ENCODE measurements around the gene B3GALT5.

DNA sequence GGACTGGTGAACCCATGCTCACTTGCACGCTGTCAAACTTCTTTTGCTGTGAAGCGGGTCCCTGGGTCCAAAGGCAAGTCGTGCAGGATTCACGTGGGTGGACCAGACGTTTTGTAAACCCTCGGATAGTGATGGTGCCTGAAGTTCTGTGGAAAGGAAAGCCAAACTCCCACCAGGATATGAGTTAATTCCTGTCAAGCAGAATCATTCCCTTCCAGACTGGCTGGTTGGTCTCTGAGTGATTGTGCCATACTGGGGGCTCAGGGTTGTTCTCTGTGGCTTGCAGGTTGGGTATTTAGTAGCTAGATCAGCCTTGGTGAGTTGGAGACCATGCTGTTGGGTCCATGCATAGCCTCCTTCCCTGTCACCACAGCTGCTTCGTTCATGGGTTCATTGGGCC, 99.5 kb downstream of the B3GALT5 start:
- TF ChIP-seq POLR2A (IDR thresholded peaks at IDR 0.05): no peak
- TF ChIP-seq, protein P1, sequence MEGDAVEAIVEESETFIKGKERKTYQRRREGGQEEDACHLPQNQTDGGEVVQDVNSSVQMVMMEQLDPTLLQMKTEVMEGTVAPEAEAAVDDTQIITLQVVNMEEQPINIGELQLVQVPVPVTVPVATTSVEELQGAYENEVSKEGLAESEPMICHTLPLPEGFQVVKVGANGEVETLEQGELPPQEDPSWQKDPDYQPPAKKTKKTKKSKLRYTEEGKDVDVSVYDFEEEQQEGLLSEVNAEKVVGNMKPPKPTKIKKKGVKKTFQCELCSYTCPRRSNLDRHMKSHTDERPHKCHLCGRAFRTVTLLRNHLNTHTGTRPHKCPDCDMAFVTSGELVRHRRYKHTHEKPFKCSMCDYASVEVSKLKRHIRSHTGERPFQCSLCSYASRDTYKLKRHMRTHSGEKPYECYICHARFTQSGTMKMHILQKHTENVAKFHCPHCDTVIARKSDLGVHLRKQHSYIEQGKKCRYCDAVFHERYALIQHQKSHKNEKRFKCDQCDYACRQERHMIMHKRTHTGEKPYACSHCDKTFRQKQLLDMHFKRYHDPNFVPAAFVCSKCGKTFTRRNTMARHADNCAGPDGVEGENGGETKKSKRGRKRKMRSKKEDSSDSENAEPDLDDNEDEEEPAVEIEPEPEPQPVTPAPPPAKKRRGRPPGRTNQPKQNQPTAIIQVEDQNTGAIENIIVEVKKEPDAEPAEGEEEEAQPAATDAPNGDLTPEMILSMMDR (IDR thresholded peaks at IDR 0.05): no peak
